GM19463 (cell line): ENCODE data around the gene CNTD1.

Source experiments
- ATAC-seq: cut with Tn5 transposase; IDR thresholded peaks from one replicate; pipeline ENCODE4 v1.9.1; 2021; ENCODE audit warnings: mild to moderate bottlenecking, moderate library complexity; ENCODE audit not compliant: unreplicated experiment

CNTD1 gene

DNA sequence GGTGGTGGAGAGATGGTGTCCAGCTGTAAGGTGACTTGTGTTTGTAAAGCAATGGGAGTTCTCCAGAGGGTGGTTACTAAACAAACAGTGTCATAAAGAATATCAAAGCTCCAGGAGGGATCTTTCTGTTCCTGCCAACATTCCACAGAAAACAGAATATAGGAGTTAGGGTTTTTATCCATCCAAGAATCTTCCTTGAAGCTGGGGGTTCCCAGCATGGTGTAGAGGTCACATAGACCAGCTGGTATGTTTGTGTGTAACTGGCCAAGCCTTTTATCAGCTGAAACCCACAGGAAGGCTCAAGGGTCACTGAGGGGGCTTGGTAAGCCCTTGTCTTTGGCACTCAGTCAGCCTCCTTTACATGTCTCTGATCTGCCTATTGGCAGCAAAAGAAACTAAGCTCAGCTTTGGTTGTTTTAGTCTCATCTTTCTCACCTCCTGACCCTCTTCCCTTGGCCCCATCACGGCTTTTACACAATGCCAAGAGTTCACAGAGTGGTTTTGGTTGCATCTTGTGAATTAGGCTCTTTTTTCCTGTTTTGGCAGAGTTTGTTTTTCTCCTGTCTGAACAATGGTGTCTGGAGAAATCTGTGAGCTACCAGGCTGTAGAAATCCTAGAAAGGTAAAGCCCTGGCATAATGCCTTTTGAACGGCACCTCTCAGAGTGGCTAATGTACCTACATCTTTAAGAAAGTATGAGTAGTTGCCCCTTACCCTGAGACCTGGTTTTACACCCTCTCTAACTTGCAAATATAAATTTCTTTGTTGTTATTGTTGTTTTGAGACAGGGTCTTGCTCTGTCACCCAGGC lies 4.6 kb downstream of the CNTD1 start:
- no peak for ATAC-seq

DNA sequence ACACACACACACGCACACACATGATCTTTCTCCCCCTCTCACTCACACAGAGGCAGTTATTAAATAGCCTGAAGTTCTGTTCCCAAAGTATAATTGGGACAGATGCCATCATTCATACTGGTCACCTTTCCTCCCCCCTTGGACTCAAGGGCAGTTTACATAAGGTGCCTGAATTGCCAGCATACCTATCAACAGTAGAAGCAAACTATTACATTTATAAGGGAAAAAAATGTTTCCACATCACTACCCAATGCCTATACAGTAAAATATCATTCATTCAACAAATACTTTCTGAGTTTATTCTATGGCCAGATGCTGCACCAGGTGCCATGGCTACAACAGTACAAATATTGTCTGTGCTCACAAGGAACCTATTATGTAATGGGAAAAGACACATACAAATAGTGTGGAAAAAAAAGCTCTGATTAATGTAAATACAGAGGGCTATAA lies 6.3 kb downstream of the CNTD1 start:
- ATAC-seq = no peak

- no peak for ATAC-seq
These were observed 7.6 kb downstream of the CNTD1 start for GRCh38 chr17:42806249-42806648.

GRCh38 chr17:42809250-42809649 lies 10.6 kb downstream of the CNTD1 start:
- no peak for ATAC-seq

- no peak for ATAC-seq
These were observed 16.2 kb downstream of the CNTD1 start for GRCh38 chr17:42814633-42815399.

DNA sequence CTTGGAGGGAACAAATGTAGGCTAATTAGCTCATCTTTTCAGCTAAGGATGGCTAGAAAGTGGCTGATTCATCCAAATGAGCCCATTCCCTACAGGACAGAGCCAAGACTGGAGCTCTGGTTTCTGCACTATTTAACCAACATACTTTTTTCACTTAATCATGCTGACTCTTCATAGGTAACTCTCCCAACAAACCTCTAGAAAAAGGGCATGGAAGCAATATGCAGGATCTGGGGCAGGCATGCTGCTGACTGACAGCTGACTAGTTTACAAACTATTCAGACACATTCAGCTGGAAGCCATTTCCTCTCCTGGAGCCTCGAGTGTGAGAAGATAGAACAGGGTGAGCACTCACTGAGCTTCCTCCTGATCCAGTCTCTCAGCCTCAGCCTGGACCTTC lies 19.2 kb downstream of the CNTD1 start:
- ATAC-seq = no peak

DNA sequence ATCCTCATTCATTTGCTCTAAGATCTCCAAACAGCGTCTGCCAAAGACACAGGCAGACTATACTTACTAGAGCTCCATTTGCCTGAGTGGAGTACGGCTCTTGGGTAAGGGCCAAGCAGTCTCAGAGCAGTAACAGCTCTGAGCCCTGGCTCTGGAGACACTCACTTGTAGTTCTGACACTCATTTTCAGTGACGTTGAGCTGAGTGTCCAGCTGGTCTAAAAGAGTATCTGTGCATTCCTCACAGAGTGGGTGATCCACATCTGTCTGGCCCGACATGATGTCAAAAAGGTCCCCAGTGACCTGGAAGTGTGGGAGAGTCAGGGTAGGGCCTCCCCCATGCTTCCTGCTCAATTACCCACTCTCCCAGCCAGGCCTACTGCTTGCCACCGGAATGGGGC lies 19.7 kb downstream of the CNTD1 start:
- ATAC-seq = no peak

- no peak for ATAC-seq
These were observed 21.4 kb downstream of the CNTD1 start for GRCh38 chr17:42819939-42820535.

DNA sequence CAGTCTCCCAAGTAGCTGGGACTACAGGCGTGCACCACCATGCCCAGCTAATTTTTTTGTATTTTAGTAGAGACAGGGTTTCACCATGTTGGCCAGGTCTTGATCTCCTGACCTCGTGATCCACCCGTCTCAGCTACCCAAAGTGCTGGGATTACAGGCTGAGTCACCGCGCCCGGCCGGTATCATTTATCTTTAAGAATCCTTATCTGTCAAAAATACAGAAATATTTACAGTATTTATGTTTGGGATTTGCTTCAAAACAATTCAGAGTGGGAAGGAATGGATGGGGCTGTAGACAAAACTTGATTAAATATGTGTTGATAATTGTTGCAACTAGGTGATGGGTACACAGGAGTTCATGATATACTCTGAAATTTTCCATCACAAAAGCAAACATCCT lies 22.5 kb downstream of the CNTD1 start:
- no peak for ATAC-seq

GRCh38 chr17:42827472-42827871 lies 28.8 kb downstream of the CNTD1 start:
- ATAC-seq = no peak

- ATAC-seq = no peak
These were observed 32.3 kb downstream of the CNTD1 start for GRCh38 chr17:42830971-42831370.

DNA sequence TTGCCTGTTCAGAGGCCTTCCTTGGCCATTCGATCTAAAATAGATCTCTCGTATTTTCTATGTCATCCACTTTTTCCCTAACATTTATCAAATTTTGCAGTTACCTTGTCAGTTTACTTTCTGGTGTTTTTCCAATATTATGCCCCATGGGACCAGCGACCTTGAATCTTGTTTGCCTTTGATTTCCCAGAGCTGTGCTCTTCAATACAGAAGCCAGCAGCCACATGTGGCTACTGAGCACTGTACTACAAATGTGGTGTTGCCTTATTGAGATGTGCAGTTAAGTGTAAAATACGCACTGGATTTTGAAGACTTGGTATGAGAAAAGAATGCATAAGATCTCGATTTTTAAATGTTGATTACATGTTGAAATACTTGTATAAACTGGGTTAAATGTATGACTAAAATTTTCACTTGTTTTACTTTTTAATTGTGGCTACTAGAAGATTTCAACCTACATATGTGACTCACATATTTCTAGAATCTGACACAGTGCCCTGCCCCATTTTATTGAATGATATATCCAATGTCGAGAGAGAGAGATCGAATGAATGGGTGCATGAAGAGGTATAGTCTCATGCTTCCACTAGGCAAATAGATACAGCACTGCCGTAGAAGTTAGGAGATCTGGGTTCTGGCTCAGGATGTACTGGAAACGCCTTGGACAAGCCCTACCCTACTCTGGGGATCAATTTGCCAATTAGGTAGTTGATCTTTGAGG lies 33.7 kb downstream of the CNTD1 start:
- no peak for ATAC-seq

- peak; percentile 85 for ATAC-seq
These were observed 34.5 kb downstream of the CNTD1 start, which contains the start of gene PSME3 for GRCh38 chr17:42832934-42833766. Gene PSME3, plus strand, starts transcription at chr17:42833397. Its CDS starts 235 bp downstream, at chr17:42833632.

DNA sequence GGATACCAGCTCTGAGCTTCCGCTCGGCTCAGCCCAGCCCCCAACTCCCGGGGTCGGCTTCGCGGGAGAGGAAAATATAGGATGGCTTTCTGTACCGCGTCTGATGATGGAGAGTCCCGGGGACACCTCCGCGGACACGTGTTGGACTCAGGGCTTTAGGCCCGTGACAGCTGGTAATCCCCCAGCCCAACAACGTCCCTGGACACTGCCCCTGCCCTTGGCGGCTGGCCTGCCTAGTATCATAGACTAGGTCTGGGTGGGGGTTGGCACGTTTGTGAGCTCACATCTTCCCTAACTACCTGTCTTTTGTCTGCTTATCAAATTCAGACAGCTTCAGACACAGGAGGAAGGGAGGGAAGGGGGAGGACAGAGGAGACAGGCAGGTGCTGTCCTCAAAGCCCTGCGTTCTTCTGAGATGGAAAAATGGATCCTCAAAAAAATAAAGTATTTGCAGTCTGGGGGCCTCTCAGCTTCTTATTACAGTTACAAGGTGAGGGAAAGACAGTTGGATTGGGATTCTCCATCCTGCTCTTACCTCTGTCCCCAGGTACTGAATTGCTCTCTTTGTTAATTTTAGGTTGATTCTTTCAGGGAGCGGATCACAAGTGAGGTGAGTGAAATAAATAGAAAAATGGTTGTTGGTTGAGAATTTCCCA lies 35.2 kb downstream of the CNTD1 start:
- ATAC-seq = no peak

DNA sequence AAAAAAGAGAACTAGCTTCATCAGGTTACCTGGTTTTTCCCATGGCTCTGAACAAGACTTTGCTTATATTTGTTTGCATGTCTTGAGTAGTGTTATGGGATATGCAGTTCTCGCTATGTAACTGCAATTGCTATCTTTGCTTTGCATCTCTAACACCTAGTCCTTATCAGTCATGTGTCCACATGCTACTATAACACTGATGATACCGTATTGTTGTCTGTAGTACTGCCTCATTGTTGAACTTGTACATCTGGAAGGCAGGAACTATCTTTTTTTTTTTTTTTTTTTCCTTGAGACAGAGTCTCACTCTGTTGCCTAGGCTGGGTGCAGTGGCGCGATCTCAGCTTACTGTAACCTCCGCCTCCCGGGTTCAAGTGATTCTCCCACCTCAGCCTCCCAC lies 37.1 kb downstream of the CNTD1 start:
- ATAC-seq = no peak

GRCh38 chr17:42841975-42842685 lies 43.5 kb downstream of the CNTD1 start:
- ATAC-seq = no peak

DNA sequence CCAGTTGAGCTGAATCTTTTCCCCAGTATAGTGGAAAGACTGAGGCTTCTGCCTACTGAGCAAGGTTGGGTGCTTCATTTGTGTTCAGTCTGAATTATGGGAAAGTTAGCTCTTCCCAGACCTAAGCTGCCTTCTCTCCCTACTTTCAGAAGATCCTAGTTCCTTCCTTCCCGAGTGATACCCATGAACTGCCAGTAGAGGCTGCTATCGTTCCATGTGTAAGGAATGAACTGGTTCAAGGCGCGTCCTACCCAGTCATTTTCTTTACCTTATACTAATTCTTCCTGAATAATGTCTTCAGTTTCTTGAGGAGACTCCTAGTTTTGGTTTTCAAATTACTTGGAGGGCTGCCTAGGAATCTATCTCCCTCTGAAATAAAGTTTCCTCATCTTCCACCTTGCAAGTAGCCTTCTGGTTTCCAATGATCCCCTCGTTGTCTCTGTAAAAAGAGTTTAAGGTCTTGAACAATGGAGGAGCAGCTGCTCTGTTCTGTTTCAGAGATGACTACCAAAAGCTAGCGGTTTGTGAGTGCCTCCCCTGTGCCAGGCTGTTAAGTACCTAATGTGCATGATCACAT lies 44.8 kb downstream of the CNTD1 start:
- ATAC-seq = no peak

GRCh38 chr17:42844271-42844670 lies 45.6 kb downstream of the CNTD1 start, which contains the start of gene AOC2:
Gene AOC2, plus strand, starts transcription at chr17:42844580. Its CDS starts 47 bp downstream, at chr17:42844627.
- no peak for ATAC-seq
